CD14-positive monocyte (primary cell): ENCODE data around the gene SLC12A6. TPM values are rescaled to one million over a fixed set of nuclear protein-coding genes. Genes with fewer than 3 reads are reported as not detected.
A peak's percentile ranks its signal among the peaks of the same experiment; 100 is the strongest.

Experiments
- DNase-seq, 3 donors: peaks; one replicate each; pipeline ENCODE4 v3.0.0-alpha.2; 2011 to 2022
- H2AFZ ChIP-seq: 2 replicates; pipeline ENCODE4 v1.6.0; 2012; ENCODE audit warnings: mild to moderate bottlenecking, low read depth, low read length, inconsistent platforms; ENCODE audit not compliant: insufficient read depth, poor library complexity, severe bottlenecking
- H3K27ac ChIP-seq, 2 donors: 1 replicate in 1 of 2; 2 replicates in 1 of 2; pipeline ENCODE4 v1.5.1; 2012 to 2013; ENCODE audit warnings: low read length in 2 of 2, control low read depth in 1 of 2, inconsistent platforms in 1 of 2, low read depth in 1 of 2, mild to moderate bottlenecking in 1 of 2
- H3K27me3 ChIP-seq, 2 donors: one replicate each; pipeline versions ENCODE4 v1.6.0 to v1.6.1; 2011 to 2013; ENCODE audit warnings: low read length in 2 of 2; ENCODE audit not compliant: control insufficient read depth in 2 of 2, insufficient read depth in 2 of 2
- H3K36me3 ChIP-seq, 2 donors: replicated peaks in 1 of 2; 1 replicate in 1 of 2; 2 replicates in 1 of 2; pipeline versions ENCODE4 v1.5.1 to v1.6.1; 2012 to 2013; ENCODE audit warnings: low read length in 2 of 2, control low read depth in 1 of 2, inconsistent platforms in 1 of 2, mild to moderate bottlenecking in 1 of 2; ENCODE audit not compliant: insufficient read depth in 2 of 2, control insufficient read depth in 1 of 2
- H3K4me1 ChIP-seq, 2 donors: 1 replicate in 1 of 2; 2 replicates in 1 of 2; pipeline versions ENCODE4 v1.5.1 to v1.6.1; 2012 to 2013; ENCODE audit warnings: low read length in 2 of 2, control low read depth in 1 of 2, inconsistent platforms in 1 of 2, mild to moderate bottlenecking in 1 of 2, moderate library complexity in 1 of 2; ENCODE audit not compliant: insufficient read depth in 2 of 2, control insufficient read depth in 1 of 2
- H3K4me2 ChIP-seq: replicated peaks from 2 replicates; pipeline ENCODE3; 2012; ENCODE audit warnings: low read length, moderate library complexity, mild to moderate bottlenecking; ENCODE audit not compliant: poor library complexity, severe bottlenecking; ENCODE audit errors: extremely low read depth
- H3K4me3 ChIP-seq, 3 experiments: fragments of 200-600 bp in 1 of 3; sonication (generic) in 1 of 3; replicated peaks in 1 of 3; 1 replicate in 2 of 3; 2 replicates in 1 of 3; pipeline ENCODE4 v1.5.1; 2011 to 2013; ENCODE audit warnings: low read length in 3 of 3, mild to moderate bottlenecking in 3 of 3, control low read depth in 2 of 3, low read depth in 2 of 3, inconsistent platforms in 1 of 3, moderate library complexity in 1 of 3
- H3K79me2 ChIP-seq: 2 replicates; pipeline ENCODE4 v1.6.0; 2012; ENCODE audit warnings: mild to moderate bottlenecking, control low read depth, inconsistent platforms, low read length, moderate library complexity; ENCODE audit not compliant: insufficient read depth
- H3K9ac ChIP-seq: 2 replicates; pipeline ENCODE4 v1.6.0; 2017; ENCODE audit warnings: low read length, mild to moderate bottlenecking; ENCODE audit not compliant: insufficient read depth, poor library complexity, severe bottlenecking
- H3K9me3 ChIP-seq, 2 donors: replicated peaks in 1 of 2; 1 replicate in 1 of 2; 2 replicates in 1 of 2; pipeline versions ENCODE4 v1.5.1 to v1.6.1; 2012 to 2013; ENCODE audit warnings: low read length in 2 of 2, control low read depth in 1 of 2; ENCODE audit not compliant: control insufficient read depth in 1 of 2, insufficient read depth in 1 of 2
- H4K20me1 ChIP-seq: 2 replicates; pipeline ENCODE4 v1.6.0; 2012; ENCODE audit warnings: mild to moderate bottlenecking, low read length, control low read depth, moderate library complexity; ENCODE audit not compliant: insufficient read depth
- H3K27ac Mint-ChIP-seq, 7 donors: one replicate each; pipeline ENCODE4 v1.8.0; 2020; ENCODE audit warnings: mild to moderate bottlenecking in 7 of 7, mixed read lengths in 7 of 7, moderate library complexity in 6 of 7, inconsistent platforms in 2 of 7
- H3K27me3 Mint-ChIP-seq, 3 donors: one replicate each; pipeline ENCODE4 v1.8.0; 2021 to 2022; ENCODE audit warnings: low read depth in 3 of 3, mild to moderate bottlenecking in 3 of 3, mixed read lengths in 3 of 3, moderate library complexity in 3 of 3, inconsistent platforms in 1 of 3
- H3K36me3 Mint-ChIP-seq, 2 donors: one replicate each; pipeline ENCODE4 v1.8.0; 2020; ENCODE audit warnings: mixed read lengths in 2 of 2, inconsistent platforms in 1 of 2, mild to moderate bottlenecking in 1 of 2
- H3K4me1 Mint-ChIP-seq: one replicate; pipeline ENCODE4 v1.8.0; 2020; ENCODE audit warnings: mild to moderate bottlenecking, mixed read lengths
- H3K4me3 Mint-ChIP-seq, 2 donors: one replicate each; pipeline ENCODE4 v1.8.0; 2020; ENCODE audit warnings: mild to moderate bottlenecking in 2 of 2, mixed read lengths in 2 of 2, moderate library complexity in 1 of 2
- H3K9me3 Mint-ChIP-seq, 7 donors: one replicate each; pipeline ENCODE4 v1.8.0; 2020 to 2022; ENCODE audit warnings: mixed read lengths in 7 of 7, mild to moderate bottlenecking in 6 of 7, moderate library complexity in 6 of 7, inconsistent platforms in 2 of 7
- WGBS: methylation state at CpG from one replicate; pipeline ENCODE4 v1.1.5; 2013; ENCODE audit warnings: missing lambda C conversion rate; ENCODE audit not compliant: insufficient coverage; 5-methylcytosine and 5-hydroxymethylcytosine counted together
- intact Hi-C, 2 donors: fragments of 100-400 bp; cut with micrococcal nuclease; formaldehyde crosslinking; loops; one replicate each; pipeline versions ENCODE4 v1.15.0 to v1.15.1; 2023
- polyA plus RNA-seq, 3 donors: library from polyadenylated mRNA; depleted of rRNA in 1 of 3; unstranded in 2 of 3; stranded (reverse) in 1 of 3; fragments of 300-500 nt in 2 of 3; fragments of >200 nt in 1 of 3; fragmentation: Illumina TruSeq in 2 of 3; gene quantifications; 1 replicate in 2 of 3; 2 replicates in 1 of 3; pipeline ENCODE4 v1.2.3, GENCODE V29; 2012 to 2021
- TF ChIP-seq, protein P1 (sequence below): fragments of 200-600 bp; IDR thresholded peaks from one replicate; pipeline ENCODE4 v1.8.0; 2022; ENCODE audit warnings: antibody characterized with exemption, mild to moderate bottlenecking

Gene SLC12A6
- polyA plus RNA-seq, 3 donors: 5.4 to 80.0 (median 8.0) TPM

DNA sequence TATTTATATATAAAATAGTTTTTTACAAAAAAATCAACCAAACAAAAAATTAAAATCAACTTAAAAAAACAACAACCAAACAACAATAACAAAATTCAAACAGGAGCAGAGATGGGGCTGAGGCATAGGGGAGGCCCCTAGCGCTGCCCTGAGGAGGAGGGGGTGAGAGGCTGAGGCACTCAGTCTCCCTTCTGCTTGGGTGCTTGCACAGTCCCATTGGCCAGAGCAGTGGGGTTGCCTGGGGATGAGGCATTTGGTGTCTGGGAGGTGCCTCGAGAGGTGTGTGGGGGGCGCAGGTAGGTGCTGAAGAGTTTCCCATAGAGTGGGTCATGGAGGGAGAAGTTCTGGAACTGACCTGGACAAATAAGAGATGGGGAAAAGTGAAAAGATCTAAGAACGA lies 21.4 kb upstream of the SLC12A6 start:
- intact Hi-C loops: no loop called here
- Histone ChIP-seq H2AFZ (no peak overlapping the region), H3K4me2 (no peak overlapping the region), H3K27me3 (no peaks in the 10 kb centered on the region), H3K9me3 (no peaks in the 10 kb centered on the region), H3K4me3 (no peak overlapping the region), H3K27ac (no peak overlapping the region), H3K4me1 (no peaks in the 10 kb centered on the region), H3K79me2 (no peaks in the 10 kb centered on the region), H3K9ac (no peak overlapping the region), H3K36me3 (peaks cover 13 to 61% of the 10 kb centered on the region in 2 donors), H4K20me1 (no peaks in the 10 kb centered on the region)
- Mint-ChIP-seq H3K27ac (peak overlapping the region in 1 of 7 donors; percentile 54), H3K4me3 (no peak overlapping the region), H3K27me3 (peaks cover 0 to 3% (median 0%) of the 10 kb centered on the region in 3 donors), H3K4me1 (no peaks in the 10 kb centered on the region), H3K36me3 (peaks cover 29 to 41% of the 10 kb centered on the region in 2 donors), H3K9me3 (no peaks in the 10 kb centered on the region)
- TF ChIP-seq, protein P1, sequence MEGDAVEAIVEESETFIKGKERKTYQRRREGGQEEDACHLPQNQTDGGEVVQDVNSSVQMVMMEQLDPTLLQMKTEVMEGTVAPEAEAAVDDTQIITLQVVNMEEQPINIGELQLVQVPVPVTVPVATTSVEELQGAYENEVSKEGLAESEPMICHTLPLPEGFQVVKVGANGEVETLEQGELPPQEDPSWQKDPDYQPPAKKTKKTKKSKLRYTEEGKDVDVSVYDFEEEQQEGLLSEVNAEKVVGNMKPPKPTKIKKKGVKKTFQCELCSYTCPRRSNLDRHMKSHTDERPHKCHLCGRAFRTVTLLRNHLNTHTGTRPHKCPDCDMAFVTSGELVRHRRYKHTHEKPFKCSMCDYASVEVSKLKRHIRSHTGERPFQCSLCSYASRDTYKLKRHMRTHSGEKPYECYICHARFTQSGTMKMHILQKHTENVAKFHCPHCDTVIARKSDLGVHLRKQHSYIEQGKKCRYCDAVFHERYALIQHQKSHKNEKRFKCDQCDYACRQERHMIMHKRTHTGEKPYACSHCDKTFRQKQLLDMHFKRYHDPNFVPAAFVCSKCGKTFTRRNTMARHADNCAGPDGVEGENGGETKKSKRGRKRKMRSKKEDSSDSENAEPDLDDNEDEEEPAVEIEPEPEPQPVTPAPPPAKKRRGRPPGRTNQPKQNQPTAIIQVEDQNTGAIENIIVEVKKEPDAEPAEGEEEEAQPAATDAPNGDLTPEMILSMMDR: no peak
- no peak for DNase-seq
- 100% methylated on average over 3 of the region's 4 CpGs for WGBS

DNA sequence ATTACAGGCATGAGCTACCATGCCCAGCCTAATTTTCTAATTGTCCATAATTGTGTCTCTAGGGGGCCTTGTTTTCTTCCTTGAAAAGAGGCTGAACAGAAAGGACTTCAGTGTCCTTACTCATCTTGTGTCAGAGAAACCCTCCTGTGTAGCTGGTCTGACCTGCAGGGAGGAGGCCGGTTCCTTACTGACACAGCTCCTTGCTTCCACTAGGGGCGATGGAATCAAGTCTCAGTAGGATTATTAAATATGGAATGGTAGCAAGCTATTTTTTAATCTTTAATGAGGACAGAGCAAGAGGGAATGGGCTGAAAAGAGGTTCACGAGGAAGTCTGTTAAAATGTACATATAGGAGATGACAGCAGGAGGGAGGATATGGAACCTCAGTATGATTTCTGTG lies 20.8 kb upstream of the SLC12A6 start:
- Histone ChIP-seq H2AFZ (no peak overlapping the region), H3K36me3 (peaks cover 13 to 57% of the 10 kb centered on the region in 2 donors), H3K79me2 (no peaks in the 10 kb centered on the region), H3K27ac (no peak overlapping the region), H3K4me1 (no peaks in the 10 kb centered on the region), H3K9me3 (no peaks in the 10 kb centered on the region), H3K4me3 (no peak overlapping the region), H3K4me2 (no peak overlapping the region), H3K9ac (no peak overlapping the region), H4K20me1 (no peaks in the 10 kb centered on the region), H3K27me3 (no peaks in the 10 kb centered on the region)
- intact Hi-C loops: no loop called here
- no peak overlapping the region for H3K27ac Mint-ChIP-seq
- DNase-seq: no peak
- peaks cover 27 to 37% of the 10 kb centered on the region in 2 donors for H3K36me3 Mint-ChIP-seq
- no peaks in the 10 kb centered on the region for H3K9me3 Mint-ChIP-seq
- H3K4me1 Mint-ChIP-seq: no peaks in the 10 kb centered on the region
- H3K27me3 Mint-ChIP-seq: peaks cover 0 to 3% (median 0%) of the 10 kb centered on the region in 3 donors
- H3K4me3 Mint-ChIP-seq: no peak overlapping the region
- 94% methylated on average over 2 of the region's 3 CpGs for whole genome bisulfite sequencing
- TF ChIP-seq, protein P1: no peak
